HG02943 (cell line): ENCODE results near the gene PRSS12.
A peak's percentile ranks its signal among the peaks of the same experiment; 100 is the strongest.
"Not testable (repeated sequence)": the region's sequence is repeated elsewhere in the genome, so short reads cannot be mapped to it uniquely, and the experiment has no call there.

Experiments used
- ATAC-seq: cut with Tn5 transposase; IDR thresholded peaks from one replicate; pipeline ENCODE4 v1.9.1; 2021; ENCODE audit warnings: mild to moderate bottlenecking, low read depth, moderate library complexity; ENCODE audit not compliant: unreplicated experiment

The PRSS12 gene

GRCh38 chr4:118326585-118326984 lies 26.2 kb downstream of the PRSS12 start:
- ATAC-seq, result no peak

GRCh38 chr4:118325431-118325830 lies 27.4 kb downstream of the PRSS12 start:
- ATAC-seq, result no peak

- no peak for ATAC-seq
Observed at GRCh38 chr4:118322831-118323502, 29.8 kb downstream of the PRSS12 start.

GRCh38 chr4:118318931-118319330 lies 33.9 kb downstream of the PRSS12 start:
- ATAC-seq, result no peak

DNA sequence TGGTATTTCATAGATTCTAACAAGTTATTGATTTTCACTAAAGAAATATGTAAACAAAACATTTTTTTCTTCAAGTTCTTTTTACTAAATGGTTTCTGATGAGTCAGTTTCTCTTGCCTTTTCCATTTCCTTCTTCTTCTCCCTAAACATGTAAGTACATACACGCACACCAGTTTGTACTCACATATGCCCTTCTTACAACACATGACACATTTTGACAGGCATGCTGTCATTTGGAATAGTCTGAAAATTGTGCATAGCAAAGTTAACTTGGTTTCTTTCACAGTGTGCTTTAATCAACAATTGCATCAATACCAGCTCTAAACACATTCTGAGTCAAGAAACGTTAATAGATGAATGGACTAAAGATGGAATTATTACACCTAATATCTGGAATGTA lies 35.1 kb downstream of the PRSS12 start:
- ATAC-seq, result no peak

DNA sequence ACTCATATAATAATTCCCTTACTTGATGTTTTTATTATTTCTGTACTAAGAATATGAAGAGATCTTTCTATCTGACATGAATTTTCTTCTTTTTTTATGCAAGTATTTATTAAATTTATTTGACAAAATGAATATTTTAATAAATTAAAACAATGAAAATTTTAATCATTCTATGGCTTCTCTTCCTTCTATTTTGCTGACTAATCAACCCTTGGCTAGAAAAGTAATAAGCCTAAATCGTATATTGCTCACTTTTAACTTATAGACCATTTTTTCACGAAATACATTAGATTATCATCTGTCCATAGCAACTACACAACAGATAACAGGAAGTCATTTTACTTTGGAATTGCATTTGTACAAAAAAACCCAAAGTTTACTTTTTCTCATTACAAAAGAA lies 38.6 kb downstream of the PRSS12 start:
- ATAC-seq, result no peak

GRCh38 chr4:118313098-118313497 lies 39.7 kb downstream of the PRSS12 start:
- no peak for ATAC-seq

DNA sequence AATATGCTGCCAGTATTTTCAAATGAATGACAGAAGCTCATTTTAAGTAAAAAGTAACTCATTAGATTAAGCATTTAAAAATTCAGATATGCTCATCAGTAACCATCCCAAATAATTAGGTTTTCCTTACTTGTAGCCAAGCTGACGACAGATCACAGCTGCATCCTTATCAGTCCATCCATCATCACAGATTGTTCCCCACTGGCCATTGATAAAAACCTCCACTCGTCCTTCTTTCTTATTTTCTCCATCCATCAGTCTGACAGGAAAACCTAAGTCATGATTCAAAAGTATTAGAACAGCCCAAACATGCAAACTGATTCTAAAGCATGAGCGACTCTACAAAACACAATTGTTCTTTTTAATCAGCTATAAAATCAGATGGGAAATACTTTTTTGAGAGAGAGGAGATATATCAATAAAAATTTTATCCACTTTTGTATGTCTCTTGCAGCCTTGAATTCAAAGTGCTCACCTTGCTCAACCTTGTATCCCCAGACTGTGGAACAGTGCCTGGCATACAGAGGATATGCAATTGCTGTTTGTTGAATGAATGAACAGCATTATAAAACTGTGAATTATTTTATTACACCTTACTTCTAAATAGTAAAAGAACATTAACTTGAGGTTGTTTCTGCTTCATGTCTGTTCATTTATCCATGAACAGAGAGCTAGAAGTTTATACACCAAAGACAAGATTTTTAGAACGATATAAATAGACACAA lies 44.3 kb downstream of the PRSS12 start:
- ATAC-seq, result no peak

DNA sequence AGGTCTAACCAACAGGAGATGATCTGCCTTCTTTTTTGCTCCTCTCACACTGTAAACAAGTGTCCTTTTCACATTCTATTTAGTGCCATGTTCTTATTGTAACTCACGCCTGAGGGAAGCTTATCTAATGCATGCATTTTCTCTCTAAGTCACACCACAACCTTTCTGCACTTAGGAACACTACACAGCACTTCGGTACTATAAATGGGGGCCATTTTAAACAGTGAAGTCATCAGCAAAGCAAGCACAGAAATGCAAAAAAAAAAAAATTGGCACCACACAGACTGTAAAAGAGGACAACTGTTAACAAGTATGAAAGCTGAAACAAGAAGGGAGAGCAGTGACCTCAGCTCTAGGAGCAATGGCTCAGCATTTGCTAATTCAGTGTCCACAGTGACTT lies 45.2 kb downstream of the PRSS12 start:
- ATAC-seq, result no peak

DNA sequence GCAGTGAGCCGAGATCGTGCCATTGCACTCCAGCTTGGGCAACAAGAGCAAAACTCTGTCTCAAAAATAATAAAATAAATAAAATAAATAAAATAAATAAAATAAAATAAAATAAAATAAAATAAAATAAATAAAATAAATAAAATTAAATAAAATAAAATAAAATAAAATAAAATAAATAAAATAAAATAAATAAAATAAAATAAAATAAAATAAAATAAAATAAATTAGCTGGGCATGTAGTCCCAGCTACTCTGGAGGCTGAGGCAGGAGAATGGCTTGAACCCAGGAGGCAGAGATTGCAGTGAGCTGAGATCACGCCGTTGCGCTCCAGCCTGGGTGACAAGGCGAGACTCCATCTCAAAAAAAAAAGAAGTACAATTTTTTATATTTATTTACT lies 53.2 kb downstream of the PRSS12 start:
- not testable (repeated sequence) for ATAC-seq

GRCh38 chr4:118296729-118297128 lies 56.1 kb downstream of the PRSS12 start:
- no peak for ATAC-seq

GRCh38 chr4:118290951-118291350 lies 61.9 kb downstream of the PRSS12 start:
- no peak for ATAC-seq

GRCh38 chr4:118289794-118290193 lies 63.0 kb downstream of the PRSS12 start:
- ATAC-seq, result no peak

DNA sequence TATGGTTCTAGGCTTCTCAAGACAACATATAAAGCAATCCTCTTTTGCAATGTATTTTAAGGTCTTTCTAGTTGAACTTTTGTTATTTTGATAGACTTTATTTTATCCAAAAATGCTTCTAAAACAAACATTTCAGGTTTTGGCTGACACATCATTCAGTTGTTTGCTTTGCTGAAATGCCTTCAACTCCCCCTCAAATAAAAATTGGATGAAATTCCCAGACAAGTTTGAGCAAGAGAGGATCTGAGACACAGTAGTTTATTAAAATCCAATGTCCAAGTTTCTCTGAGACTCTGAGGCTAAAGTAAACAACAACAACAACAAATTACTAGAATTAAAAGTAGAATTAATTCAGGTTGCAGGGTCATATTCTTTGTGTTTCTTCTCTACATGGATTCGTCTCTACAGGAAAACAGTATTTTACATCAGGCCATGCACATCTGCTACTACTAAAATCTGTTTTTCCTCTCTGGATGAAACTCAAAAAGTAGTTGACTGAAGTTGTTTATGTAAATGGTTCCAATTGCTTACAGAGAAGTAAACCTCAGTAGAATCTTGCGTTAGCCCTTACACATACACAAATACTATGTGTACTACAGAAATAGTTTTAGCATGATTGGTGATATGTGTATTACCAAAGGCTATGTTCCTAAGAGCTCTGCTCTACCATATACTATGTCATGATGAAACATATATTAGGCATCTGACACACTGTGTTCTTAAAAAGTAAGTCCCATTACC lies 64.9 kb downstream of the PRSS12 start:
- no peak for ATAC-seq

- no peak for ATAC-seq
Observed at GRCh38 chr4:118286685-118287084, 66.1 kb downstream of the PRSS12 start.

DNA sequence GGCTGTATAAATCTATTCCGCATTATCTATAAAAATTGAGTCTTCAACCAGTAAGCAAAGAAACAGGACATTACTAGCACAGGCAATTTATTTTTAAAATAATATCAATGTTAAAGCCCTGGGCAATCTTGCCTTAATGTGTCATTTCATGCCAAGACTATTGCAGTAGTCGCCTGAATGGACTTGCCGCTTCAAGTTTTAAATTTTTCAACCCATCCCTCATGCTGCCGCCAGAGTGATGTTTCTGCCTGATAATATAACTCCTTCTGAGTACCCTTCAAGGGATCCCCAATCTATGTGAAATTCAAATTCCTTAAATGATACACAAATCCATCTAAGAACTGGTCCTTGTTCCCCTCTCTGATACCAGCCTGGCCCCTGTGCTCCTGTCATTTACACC lies 66.9 kb downstream of the PRSS12 start:
- no peak for ATAC-seq

- peak; percentile 44 for ATAC-seq
Observed at GRCh38 chr4:118284169-118284568, 68.6 kb downstream of the PRSS12 start.

- ATAC-seq, result no peak
Observed at GRCh38 chr4:118282692-118283091, 70.1 kb downstream of the PRSS12 start.

DNA sequence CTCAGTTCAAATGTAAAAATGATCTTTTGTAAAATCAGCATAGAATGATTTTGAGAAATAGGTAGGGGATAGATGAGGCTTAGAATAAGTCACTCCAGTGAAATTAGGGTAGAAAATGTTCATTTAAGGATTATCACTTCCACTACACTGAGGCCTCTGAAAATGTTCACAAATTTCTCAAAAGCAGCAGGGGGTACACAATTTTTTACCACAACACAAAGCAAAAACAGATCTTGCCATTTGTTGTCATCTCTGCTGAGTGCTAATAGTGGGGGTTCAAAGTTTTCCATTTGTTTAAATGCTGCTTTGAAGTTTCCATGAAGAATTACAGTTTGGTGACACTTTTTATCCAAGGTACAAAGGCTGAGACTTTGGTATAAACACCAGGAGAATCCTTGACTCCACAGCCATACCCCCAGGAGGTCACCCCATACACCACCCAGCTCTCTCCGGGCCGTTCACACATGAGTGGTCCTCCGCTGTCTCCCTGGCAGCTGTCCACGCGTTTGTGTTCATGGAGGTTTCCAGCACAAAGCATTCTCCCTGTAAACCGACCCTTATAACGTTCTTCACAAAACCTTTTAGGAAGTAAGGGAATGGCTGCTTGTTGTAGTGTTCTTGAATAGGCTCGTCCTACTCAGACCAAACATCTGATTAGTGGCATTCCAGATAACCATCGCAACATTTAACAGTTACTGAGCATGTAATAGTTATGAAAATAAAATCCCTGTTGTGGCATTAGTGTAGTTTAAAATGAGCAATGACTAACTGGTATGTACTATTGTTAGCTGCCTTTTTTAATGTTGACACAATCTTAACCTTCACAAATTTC lies 71.0 kb downstream of the PRSS12 start:
- no peak for ATAC-seq

GRCh38 chr4:118280501-118281218 lies 72.1 kb downstream of the PRSS12 start:
- no peak for ATAC-seq
